HepG2 (cell line): Measurements from ENCODE around the gene LY6G5B. TPM values are rescaled to one million over a fixed set of nuclear protein-coding genes. Genes with fewer than 3 reads are reported as not detected.

Experiments
- FOXA1 ChIP-seq, 2 experiments: fragments of 450-650 bp in 1 of 2; sonication (generic) in 1 of 2; formaldehyde crosslinking in 1 of 2; IDR thresholded peaks; 2 replicates each; pipeline versions ENCODE4 v1.4.0 to v1.6.1; 2016 to 2020; ENCODE audit warnings: missing genetic modification reagents in 1 of 2
- IRX3 ChIP-seq: sonication (generic); formaldehyde crosslinking; IDR thresholded peaks from 2 replicates; pipeline ENCODE4 v1.8.1; 2023; ENCODE audit warnings: mild to moderate bottlenecking, low read depth, missing genetic modification reagents, borderline replicate concordance
- KDM6A ChIP-seq: IDR thresholded peaks from 2 replicates; pipeline ENCODE4 v1.6.1; 2016; ENCODE audit warnings: low read depth
- ZFP82 ChIP-seq: sonication (generic); formaldehyde crosslinking; IDR thresholded peaks from 2 replicates; pipeline ENCODE4 v1.5.1; 2020; ENCODE audit warnings: mild to moderate bottlenecking, missing genetic modification reagents, borderline replicate concordance
- ZNF253 ChIP-seq: sonication (generic); formaldehyde crosslinking; IDR thresholded peaks from 2 replicates; pipeline ENCODE4 v1.8.0; 2022; ENCODE audit warnings: mild to moderate bottlenecking, missing genetic modification reagents, borderline replicate concordance
- ZNF354B ChIP-seq: sonication (generic); formaldehyde crosslinking; IDR thresholded peaks from 2 replicates; pipeline ENCODE4 v1.8.0; 2022; ENCODE audit warnings: mild to moderate bottlenecking, missing genetic modification reagents
- ZNF605 ChIP-seq: sonication (generic); formaldehyde crosslinking; IDR thresholded peaks from 2 replicates; pipeline ENCODE4 v1.8.0; 2022; ENCODE audit warnings: mild to moderate bottlenecking, missing genetic modification reagents
- polyA plus RNA-seq, 8 experiments: library from polyadenylated mRNA; depleted of rRNA in 3 of 8; stranded (reverse) in 7 of 8; unstranded in 1 of 8; fragments of >200 nt; fragmentation: Illumina TruSeq in 4 of 8; extraction: Trizol in 4 of 8; gene quantifications; 2 replicates each; pipeline versions ENCODE4 v1.2.1 to v1.2.3, GENCODE V29; 2011 to 2016; ENCODE audit warnings: low read depth in 4 of 8, missing spikeins in 1 of 8, mixed read lengths in 1 of 8; ENCODE audit not compliant: insufficient read depth in 1 of 8
- total RNA-seq, 5 experiments: library from RNA; depleted of rRNA; stranded (reverse); fragments of >200 nt; fragmentation: Illumina TruSeq; extraction: Trizol; gene quantifications; 2 replicates each; pipeline ENCODE4 v1.2.3, GENCODE V29; 2016; ENCODE audit warnings: low read depth in 1 of 5
- TF ChIP-seq, protein P1 (sequence below): IDR thresholded peaks from 2 replicates; pipeline ENCODE4 v1.6.1; 2016; ENCODE audit warnings: control low read depth
- TF ChIP-seq, protein P2 (sequence below): sonication (generic); formaldehyde crosslinking; IDR thresholded peaks from 2 replicates; pipeline ENCODE4 v1.4.0; 2020; ENCODE audit warnings: mild to moderate bottlenecking, missing genetic modification reagents
- TF ChIP-seq, protein P3 (sequence below): sonication (generic); formaldehyde crosslinking; IDR thresholded peaks from 2 replicates; pipeline ENCODE4 v1.4.0; 2020; ENCODE audit warnings: missing genetic modification reagents, mild to moderate bottlenecking, borderline replicate concordance
- TF ChIP-seq, protein P4 (sequence below): IDR thresholded peaks from 2 replicates; pipeline ENCODE4 v1.6.1; 2016; ENCODE audit warnings: mild to moderate bottlenecking

LY6G5B gene
- total and polyA plus RNA-seq, 2 of the 13 experiments (the other 11 are each of a cell fraction or from before 2014, with no cell fraction given) = 7.8 to 15.7 TPM

DNA sequence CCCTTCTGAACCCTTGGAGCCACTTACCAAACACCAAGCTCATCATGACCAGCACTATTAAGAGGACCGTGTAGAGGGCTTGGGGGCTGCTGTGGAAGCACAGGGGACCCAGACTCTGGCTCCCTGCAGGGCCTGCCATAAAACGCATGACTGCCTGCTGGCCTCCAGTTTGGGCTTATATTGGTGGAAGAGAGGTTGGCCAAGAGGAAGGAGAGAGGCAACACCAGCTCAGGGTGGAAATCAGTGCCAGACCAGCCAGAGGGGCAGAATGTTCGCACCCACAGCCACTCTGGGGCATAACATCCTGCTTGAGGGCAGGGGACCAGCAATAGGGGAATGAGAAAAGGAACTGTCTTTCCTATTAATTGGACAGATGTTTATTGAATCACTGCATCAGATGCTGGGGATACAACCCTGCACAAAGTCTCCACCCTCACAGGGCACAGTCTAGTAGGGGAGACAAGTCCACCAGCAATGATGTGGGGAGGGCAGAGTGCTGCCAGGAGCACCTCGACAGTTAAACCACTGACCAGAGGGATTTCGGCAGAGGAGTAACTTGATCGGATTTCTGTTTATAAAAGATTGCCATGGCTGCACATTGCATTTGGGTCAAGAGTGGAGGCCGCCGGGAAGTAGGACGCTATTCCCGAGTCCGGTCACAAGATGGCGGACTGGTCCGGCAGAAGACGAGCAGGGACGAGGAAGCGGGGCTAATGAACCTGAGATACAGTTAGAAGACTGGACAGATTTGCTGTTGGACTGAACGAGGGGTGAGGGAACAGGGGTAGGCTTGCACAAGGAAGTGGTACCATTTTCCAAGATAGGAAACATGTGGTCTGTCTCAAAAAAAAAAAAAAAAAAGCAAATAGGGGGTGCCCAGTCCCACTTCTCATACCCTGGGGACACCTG is 10.7 kb downstream of the LY6G5B start, which contains the start of gene LY6G5C (continued):
- TF ChIP-seq ZNF253 = no peak
- TF ChIP-seq IRX3 (CRISPR knock-in tag) = no peak
- no peak for TF ChIP-seq ZNF354B (CRISPR knock-in tag)
- TF ChIP-seq ZFP82 (CRISPR knock-in tag) = no peak
- no peak for TF ChIP-seq FOXA1 (IDR thresholded peaks at IDR 0.05)
- TF ChIP-seq FOXA1 (CRISPR knock-in tag; IDR thresholded peaks at IDR 0.05) = no peak
- TF ChIP-seq, protein P1, sequence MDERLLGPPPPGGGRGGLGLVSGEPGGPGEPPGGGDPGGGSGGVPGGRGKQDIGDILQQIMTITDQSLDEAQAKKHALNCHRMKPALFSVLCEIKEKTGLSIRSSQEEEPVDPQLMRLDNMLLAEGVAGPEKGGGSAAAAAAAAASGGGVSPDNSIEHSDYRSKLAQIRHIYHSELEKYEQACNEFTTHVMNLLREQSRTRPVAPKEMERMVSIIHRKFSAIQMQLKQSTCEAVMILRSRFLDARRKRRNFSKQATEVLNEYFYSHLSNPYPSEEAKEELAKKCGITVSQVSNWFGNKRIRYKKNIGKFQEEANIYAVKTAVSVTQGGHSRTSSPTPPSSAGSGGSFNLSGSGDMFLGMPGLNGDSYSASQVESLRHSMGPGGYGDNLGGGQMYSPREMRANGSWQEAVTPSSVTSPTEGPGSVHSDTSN (CRISPR knock-in tag) = no peak
- TF ChIP-seq, protein P2, sequence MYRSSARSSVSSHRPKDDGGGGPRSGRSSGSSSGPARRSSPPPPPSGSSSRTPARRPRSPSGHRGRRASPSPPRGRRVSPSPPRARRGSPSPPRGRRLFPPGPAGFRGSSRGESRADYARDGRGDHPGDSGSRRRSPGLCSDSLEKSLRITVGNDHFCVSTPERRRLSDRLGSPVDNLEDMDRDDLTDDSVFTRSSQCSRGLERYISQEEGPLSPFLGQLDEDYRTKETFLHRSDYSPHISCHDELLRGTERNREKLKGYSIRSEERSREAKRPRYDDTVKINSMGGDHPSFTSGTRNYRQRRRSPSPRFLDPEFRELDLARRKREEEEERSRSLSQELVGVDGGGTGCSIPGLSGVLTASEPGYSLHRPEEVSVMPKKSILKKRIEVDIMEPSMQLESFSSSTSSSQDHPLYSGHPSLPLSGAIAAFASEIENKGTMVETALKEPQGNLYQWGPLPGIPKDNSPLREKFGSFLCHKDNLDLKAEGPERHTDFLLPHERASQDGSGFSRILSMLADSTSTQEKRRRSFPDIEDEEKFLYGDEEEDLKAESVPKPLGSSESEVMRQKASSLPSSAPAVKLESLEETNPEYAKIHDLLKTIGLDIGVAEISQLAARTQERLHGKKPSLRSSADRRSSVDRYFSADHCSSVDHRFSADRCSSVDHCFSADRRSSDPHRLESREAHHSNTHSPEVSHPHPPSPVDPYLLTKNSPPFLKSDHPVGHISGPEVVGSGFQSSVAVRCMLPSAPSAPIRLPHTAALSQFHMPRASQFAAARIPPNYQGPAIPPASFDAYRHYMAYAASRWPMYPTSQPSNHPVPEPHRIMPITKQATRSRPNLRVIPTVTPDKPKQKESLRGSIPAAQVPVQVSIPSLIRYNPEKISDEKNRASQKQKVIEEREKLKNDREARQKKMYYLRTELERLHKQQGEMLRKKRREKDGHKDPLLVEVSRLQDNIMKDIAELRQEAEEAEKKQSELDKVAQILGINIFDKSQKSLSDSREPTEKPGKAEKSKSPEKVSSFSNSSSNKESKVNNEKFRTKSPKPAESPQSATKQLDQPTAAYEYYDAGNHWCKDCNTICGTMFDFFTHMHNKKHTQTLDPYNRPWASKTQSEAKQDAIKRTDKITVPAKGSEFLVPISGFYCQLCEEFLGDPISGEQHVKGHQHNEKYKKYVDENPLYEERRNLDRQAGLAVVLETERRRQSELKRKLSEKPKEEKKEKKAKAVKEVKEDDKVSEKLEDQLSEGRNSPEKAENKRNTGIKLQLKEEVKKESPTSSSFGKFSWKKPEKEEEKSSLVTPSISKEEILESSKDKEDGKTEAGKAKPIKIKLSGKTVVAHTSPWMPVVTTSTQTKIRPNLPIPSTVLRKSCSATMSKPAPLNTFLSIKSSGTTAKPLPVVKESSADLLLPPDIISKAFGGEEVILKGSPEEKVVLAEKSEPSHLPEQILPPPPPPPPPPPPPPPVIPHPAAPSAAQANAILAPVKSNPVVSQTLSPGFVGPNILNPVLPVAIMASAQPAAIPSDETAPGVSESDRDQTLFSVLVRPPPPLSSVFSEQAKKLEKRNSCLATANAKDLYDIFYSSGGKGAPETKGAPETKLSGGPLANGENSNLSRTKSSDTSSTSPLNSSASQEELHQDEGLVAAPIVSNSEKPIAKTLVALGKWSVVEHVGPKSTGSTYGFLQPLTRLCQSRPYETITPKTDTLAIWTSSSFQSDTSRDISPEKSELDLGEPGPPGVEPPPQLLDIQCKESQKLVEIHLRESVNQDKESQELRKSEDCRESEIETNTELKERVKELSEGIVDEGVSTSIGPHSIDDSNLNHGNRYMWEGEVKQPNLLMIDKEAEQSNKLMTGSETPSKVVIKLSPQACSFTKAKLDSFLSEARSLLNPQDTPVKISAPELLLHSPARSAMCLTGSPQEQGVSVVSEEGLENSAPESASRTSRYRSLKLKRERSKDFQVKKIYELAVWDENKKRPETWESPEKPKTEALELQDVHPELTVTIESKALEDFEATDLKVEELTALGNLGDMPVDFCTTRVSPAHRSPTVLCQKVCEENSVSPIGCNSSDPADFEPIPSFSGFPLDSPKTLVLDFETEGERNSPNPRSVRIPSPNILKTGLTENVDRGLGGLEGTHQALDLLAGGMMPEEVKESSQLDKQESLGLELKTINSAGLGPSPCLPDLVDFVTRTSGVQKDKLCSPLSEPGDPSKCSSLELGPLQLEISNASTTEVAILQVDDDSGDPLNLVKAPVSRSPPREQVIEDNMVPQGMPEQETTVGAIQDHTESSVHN (CRISPR knock-in tag) = no peak
- TF ChIP-seq ZNF605 (CRISPR knock-in tag) = no peak
- TF ChIP-seq KDM6A = no peak
- TF ChIP-seq, protein P3, sequence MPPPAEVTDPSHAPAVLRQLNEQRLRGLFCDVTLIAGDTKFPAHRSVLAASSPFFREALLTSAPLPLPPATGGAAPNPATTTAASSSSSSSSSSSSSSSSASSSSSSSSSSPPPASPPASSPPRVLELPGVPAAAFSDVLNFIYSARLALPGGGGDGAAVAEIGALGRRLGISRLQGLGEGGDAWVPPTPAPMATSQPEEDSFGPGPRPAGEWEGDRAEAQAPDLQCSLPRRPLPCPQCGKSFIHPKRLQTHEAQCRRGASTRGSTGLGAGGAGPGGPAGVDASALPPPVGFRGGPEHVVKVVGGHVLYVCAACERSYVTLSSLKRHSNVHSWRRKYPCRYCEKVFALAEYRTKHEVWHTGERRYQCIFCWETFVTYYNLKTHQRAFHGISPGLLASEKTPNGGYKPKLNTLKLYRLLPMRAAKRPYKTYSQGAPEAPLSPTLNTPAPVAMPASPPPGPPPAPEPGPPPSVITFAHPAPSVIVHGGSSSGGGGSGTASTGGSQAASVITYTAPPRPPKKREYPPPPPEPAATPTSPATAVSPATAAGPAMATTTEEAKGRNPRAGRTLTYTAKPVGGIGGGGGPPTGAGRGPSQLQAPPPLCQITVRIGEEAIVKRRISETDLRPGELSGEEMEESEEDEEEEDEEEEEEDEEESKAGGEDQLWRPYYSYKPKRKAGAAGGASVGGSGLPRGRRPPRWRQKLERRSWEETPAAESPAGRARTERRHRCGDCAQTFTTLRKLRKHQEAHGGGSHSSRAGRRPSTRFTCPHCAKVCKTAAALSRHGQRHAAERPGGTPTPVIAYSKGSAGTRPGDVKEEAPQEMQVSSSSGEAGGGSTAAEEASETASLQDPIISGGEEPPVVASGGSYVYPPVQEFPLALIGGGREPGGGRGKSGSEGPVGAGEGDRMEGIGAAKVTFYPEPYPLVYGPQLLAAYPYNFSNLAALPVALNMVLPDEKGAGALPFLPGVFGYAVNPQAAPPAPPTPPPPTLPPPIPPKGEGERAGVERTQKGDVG (CRISPR knock-in tag) = 0 out of 2 replicates have a peak, but pooled peaks have one; percentile 40
- TF ChIP-seq, protein P4, sequence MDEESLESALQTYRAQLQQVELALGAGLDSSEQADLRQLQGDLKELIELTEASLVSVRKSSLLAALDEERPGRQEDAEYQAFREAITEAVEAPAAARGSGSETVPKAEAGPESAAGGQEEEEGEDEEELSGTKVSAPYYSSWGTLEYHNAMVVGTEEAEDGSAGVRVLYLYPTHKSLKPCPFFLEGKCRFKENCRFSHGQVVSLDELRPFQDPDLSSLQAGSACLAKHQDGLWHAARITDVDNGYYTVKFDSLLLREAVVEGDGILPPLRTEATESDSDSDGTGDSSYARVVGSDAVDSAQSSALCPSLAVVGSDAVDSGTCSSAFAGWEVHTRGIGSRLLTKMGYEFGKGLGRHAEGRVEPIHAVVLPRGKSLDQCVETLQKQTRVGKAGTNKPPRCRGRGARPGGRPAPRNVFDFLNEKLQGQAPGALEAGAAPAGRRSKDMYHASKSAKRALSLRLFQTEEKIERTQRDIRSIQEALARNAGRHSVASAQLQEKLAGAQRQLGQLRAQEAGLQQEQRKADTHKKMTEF (CRISPR knock-in tag) = 0 out of 2 replicates have a peak, but pooled peaks have one; percentile 33
